ENCODE results near the gene PMEPA1.
"Not testable (repeated sequence)": the region's sequence is repeated elsewhere in the genome, so short reads cannot be mapped to it uniquely, and the experiment has no call there.

PMEPA1 gene

DNA sequence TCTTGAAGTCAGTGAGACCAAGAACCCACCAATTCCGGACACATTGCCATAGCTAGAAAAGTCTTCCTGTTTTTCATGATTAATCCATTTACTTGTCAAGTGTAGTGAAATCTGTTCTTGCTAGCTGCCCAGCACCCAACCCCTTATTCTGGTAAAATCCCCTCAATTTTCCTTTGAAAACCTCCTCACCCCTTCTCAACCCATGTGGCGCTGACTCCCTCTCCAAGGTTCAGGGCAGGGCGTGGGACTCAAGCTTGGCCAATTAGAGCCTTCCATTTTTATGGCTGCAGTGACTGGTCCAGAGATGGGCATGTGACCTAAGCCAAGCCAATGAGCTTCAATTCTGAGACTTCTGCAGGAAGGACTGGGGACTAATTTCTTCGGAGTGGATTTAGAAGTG lies 79.8 kb downstream of the PMEPA1 start:
- Histone ChIP-seq H3K4me3 (peak overlapping the region; percentile 41), H3K27ac (no peak overlapping the region)
- TF ChIP-seq, protein P1, sequence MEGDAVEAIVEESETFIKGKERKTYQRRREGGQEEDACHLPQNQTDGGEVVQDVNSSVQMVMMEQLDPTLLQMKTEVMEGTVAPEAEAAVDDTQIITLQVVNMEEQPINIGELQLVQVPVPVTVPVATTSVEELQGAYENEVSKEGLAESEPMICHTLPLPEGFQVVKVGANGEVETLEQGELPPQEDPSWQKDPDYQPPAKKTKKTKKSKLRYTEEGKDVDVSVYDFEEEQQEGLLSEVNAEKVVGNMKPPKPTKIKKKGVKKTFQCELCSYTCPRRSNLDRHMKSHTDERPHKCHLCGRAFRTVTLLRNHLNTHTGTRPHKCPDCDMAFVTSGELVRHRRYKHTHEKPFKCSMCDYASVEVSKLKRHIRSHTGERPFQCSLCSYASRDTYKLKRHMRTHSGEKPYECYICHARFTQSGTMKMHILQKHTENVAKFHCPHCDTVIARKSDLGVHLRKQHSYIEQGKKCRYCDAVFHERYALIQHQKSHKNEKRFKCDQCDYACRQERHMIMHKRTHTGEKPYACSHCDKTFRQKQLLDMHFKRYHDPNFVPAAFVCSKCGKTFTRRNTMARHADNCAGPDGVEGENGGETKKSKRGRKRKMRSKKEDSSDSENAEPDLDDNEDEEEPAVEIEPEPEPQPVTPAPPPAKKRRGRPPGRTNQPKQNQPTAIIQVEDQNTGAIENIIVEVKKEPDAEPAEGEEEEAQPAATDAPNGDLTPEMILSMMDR (IDR thresholded peaks at IDR 0.05): no peak
- no peak for DNase-seq (ENCODE audit: low spot score)

DNA sequence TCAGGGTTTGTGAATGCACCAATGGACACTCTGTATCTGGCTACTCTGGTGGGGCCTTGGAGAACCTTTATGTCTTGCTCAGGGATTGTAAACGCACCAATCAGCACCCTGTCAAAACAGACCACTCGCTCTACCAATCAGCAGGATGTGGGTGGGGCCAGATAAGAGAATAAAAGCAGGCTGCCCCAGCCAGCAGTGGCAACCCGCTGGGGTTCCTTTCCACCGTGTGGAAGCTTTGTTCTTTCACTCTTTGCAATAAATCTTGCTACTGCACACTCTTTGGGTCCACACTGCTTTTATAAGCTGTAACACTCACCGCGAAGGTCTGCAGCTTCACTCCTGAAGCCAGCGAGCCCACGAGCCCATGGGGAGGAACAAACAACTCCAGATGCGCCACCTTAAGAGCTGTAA lies 80.3 kb downstream of the PMEPA1 start:
- not testable (repeated sequence) for DNase-seq (ENCODE audit: low spot score)
- Histone ChIP-seq H3K4me3 (peak overlapping the region; percentile 41), H3K27ac (peak overlapping the region in 1 of 2 donors; percentile 78)

- peak overlapping the region in 1 of 2 donors; percentile 78 for H3K27ac ChIP-seq
Measured at GRCh38 chr20:57628962-57629308, 80.9 kb downstream of the PMEPA1 start.

DNA sequence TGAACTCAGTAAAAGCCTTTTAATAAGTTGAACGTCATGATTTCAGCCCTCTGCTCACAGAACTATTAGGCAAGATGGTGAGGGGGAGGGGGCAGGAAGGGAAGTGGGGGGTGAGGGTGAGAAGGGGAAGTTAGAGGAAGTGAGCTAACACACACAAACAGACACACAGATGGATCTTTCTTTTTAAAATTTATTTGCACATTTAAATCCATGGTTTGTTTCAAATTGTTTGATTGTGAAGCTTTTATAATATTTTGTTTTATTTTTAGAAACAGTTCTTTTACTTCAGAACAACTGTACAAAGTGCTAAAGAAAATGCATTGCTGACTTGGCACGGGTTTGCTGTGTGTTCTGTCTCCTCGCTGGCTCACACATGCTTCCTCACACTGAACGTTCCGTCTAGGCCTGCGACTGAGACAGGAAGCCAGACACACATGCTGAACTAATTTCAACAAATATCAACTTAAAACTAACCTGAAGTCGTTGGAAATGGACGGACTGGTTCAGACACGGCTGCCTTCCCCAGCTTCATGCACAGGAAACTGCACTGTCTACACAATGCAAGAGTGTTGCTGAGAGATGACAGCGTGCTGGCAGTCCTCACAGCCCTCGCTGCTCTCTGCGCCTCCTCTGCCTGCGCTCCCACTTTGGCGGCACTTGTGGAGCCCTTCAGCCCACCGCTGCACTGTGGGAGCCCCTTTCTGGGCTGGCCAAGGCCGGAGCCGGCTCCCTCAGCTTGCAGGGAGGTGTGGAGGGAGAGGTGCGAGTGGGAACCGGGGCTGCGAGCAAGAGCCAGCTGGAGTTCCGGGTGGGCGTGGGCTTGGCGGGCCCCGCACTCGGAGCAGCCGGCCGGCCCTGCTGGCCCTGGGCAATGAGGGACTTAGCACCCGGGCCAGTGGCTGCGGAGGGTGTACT lies 81.5 kb downstream of the PMEPA1 start:
- peak overlapping the region in 1 of 2 donors; percentile 78 for H3K27ac ChIP-seq
- TF ChIP-seq, protein P1 (IDR thresholded peaks at IDR 0.05): no peak
- DNase-seq (ENCODE audit: low spot score): peak; percentile 65
- peak overlapping the region; percentile 36 for H3K4me3 ChIP-seq

More at GRCh38 chr20:57628962-57629308, 80.9 kb downstream of the PMEPA1 start:
- DNase-seq (ENCODE audit: low spot score): peak; percentile 46
- H3K4me3 ChIP-seq: peak overlapping the region; percentile 13

DNA sequence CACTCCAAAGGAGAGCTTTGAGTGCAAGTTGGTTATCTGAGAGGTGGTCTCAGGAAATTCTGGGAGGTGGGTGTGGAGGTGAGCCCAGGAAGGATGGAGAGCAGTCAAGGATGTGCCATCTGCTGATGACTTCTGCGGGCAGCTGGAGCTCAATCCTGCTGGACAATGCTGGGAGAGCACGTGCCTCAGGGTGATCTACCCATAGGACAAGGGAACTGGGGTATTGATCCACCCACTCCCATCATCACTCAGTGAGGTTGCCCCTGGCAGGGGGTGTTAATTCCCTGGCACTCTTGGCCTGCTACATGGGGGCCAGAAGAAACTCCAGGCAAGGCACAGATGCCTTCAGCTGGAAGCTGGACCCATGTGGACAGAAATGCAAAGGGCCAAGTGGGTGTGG lies 82.5 kb downstream of the PMEPA1 start:
- H3K4me3 ChIP-seq: no peak overlapping the region
- H3K27ac ChIP-seq: peak overlapping the region in 1 of 2 donors; percentile 70
- TF ChIP-seq, protein P1 (IDR thresholded peaks at IDR 0.05): no peak
- peak; percentile 47 for DNase-seq (ENCODE audit: low spot score)

- Histone ChIP-seq H3K27ac (no peak overlapping the region), H3K4me3 (no peak overlapping the region)
- TF ChIP-seq, protein P1 (IDR thresholded peaks at IDR 0.05): no peak
- DNase-seq (ENCODE audit: low spot score): no peak
Measured at GRCh38 chr20:57625978-57626377, 83.8 kb downstream of the PMEPA1 start.

- no peak for DNase-seq (ENCODE audit: low spot score)
- TF ChIP-seq, protein P1 (IDR thresholded peaks at IDR 0.05): no peak
- H3K4me3 ChIP-seq: no peak overlapping the region
- H3K27ac ChIP-seq: no peak overlapping the region
Measured at GRCh38 chr20:57625181-57625958, 84.4 kb downstream of the PMEPA1 start.

Data from coronary artery (tissue), 2 donors.